Activated effector memory CD4-positive, alpha-beta T cell treated with Interleukin-2 at 50 U/mL for 16 hours (primary cell): ENCODE measurements around the gene CDK3.
"Not testable (repeated sequence)": the region's sequence is repeated elsewhere in the genome, so short reads cannot be mapped to it uniquely, and the experiment has no call there.

ENCODE experiments used
- DNase-seq: peaks from one replicate; pipeline ENCODE4 v3.0.0-alpha.2; 2020

The CDK3 gene

DNA sequence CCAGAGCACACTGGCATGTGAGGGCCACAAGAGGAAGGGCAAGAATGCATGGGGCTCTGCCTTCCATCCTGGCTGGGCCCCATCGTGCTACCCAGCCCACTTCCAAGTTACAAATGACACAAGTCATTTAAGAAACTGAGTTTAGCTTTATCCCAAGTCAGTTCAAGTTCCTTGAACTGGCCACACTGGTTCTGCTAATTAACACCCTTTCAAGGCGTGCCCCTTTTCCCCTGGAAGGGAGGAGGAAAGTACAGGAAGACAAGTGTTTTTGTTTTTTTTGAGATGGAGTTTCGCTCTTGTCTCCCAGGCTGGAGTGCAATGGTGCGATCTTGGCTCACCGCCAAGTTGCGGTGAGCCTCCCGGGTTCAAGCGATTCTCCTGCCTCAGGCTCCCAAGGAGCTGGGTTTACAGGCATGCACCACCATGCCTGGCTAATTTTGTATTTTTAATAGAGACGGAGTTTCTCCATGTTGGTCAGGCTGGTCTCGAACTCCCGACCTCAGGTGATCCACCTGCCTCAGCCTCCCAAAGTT is 43.9 kb downstream of the CDK3 start:
- DNase-seq, result not testable (repeated sequence)

DNA sequence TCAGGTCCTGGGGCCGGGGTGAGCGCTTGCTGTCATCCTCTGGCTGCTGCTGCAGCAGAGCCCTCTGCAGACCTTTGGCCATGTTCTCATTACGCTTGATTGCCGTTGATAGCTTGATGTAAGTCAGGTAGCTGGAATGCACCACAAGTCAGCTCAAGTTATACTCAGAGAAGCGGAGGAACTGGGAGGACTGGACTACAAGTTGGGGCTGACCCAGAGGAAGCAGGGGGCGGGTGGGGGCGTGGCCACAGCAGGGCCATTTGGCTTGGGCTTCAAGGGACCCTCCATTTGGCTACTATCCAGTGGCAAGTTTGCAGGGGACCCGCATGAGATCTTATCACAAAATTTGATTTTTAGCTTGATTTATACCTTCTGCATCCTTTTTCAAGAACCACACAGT is 45.4 kb downstream of the CDK3 start:
- no peak for DNase-seq

DNA sequence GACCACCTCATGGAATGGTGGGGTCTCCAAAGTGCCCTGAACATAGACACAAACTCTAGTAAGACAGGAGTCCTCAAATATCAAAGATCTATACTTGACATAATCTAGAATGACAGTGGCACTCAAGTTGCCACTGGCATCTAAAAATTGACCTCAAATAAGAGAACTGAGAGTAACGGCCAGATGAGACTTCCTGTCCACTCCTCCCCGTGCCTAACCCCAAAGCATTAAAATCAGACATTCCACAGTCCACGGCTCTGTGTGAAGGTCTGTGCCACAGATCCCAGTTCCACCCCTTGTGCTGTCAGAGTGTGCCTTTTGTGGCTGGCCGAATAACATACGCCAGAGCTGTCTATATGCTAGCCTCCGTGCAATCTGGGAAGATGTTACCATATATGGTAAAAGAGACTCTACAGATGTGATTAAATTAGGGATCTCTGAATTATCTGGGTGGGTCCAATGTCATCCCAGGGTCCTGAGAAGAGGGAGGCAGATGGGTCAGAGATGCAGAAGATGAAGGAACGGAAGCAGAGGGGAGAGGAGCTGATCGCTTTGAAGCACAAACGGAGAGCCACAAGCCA is 47.5 kb downstream of the CDK3 start:
- no peak for DNase-seq

DNA sequence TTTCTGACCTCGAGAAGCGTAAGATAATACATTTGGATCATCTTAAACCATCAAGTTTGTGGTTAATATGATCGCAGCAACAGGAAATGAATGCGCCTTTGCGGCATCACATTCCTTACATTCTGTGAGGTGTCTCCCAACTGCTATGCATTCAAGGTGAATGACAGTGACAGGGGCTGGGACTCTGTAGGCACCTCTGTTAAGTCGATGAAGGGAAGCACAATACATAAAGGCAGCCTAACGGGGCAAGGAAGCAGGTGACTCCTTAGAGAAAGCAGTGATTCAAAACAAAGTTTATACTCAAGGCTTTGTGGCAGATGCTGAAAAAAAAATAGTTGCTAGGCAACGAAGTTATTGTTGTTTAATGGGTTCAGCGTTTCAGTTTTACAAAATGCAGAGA is 48.1 kb downstream of the CDK3 start:
- no peak for DNase-seq

DNA sequence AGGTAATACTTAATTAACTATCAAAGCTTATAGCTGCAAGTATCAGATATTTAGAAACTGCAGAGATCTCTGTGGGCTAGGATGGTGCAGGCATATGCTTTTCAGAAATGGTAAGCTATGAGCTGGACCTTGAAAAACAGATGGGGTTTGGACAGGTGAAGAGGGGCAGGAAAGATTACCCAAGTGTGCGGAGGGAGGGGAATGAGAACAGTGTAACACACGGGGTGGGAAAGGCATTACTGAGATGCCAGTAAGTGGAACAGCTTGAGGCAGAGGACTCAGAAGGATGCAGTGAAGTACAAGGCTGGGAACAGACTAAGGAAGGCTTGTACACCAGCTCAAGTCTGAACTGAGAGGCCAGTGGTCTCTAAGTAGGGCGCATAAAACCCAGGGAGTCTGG is 48.6 kb downstream of the CDK3 start:
- DNase-seq, result no peak

DNA sequence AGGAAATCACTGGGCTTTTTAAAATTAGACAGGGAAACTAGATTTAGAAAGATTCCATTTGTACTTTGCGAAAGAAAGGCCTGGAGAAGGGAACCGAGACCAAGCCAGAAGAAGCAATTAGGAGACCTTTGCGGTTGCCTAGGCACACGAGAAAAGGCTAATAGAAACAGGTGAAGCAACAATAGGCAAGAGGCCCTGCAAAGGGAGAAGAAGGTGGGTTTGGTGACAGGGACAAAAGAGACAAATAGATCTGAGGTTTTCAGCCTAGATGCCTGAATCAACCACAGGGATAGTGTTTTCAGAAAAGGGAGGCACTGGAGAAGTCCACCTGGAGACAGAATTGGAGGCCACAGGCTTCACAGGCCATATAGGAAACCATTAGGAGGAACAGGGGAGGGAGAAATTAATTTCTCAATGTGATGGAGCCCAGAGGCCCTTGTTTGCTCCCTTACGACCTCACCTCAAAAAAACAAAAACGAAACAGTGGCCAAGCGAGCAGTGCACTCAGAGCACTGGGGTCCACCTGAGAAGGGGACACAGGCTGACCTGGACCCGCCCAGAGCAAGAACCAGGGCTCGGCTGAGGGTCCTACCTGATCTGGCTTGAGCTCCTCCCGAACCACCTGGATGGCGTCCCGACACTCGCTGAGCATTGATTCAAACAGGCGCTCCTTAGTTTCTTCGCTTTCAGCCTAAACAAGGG is 49.3 kb downstream of the CDK3 start:
- DNase-seq, result no peak

DNA sequence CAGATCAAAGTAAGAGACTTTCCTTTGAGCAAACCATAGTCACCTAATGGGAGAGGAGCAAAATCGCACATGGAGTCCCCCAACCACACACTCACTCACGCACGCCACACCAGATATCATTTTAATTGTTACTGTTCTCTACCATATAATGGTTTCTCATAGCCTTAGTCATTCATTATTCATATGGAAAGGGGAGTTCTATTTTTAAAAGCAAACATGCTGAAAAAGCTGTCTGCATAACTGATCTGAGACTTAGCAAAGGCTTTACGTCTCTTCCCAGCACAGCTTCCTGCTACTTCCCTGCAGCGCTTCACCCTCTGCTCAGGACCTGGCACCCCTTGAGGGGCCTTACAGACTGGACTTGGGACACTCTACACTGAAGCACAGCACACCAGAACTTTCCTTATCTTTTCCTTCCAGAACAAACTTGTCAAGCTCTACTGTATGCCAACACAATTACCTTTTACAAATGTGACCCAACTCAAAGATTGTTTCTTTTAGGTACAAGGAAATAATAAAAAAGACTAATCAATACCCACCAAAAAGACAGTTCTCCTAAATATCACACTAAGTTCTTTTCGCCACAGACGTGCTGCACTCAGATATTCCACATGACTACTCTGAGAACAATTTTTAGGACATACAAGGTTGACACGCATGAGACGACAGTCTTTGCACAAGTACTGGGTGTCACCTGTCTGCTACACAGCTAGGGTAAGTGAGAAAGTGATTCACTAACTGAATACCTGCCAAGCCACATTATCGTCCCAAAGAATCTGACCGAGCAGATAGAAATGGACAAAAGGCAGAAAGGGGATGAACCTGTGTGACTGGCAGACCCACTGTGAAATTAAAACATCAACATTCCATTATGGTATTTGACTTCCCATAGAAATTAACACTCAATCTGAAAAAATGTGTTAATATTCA is 50.1 kb downstream of the CDK3 start:
- no peak for DNase-seq

DNA sequence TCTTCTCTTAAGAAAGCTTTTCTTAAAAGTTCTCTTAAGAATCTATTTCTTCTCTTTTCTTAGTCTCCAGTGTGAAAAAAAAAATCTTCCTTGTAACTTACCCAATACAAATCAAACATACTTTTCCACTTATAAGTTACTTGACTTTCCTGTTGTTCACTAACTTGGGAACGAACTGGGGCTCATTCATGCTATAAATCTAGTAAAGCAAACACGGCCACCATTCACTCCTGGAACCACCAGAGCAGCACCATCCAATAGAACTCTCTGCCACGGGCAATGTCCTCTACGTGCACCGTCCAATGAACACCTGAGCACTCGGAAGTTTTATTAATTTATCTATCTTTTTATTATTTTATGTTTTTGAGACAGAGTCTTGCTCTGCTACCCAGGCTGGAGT is 50.9 kb downstream of the CDK3 start:
- no peak for DNase-seq

DNA sequence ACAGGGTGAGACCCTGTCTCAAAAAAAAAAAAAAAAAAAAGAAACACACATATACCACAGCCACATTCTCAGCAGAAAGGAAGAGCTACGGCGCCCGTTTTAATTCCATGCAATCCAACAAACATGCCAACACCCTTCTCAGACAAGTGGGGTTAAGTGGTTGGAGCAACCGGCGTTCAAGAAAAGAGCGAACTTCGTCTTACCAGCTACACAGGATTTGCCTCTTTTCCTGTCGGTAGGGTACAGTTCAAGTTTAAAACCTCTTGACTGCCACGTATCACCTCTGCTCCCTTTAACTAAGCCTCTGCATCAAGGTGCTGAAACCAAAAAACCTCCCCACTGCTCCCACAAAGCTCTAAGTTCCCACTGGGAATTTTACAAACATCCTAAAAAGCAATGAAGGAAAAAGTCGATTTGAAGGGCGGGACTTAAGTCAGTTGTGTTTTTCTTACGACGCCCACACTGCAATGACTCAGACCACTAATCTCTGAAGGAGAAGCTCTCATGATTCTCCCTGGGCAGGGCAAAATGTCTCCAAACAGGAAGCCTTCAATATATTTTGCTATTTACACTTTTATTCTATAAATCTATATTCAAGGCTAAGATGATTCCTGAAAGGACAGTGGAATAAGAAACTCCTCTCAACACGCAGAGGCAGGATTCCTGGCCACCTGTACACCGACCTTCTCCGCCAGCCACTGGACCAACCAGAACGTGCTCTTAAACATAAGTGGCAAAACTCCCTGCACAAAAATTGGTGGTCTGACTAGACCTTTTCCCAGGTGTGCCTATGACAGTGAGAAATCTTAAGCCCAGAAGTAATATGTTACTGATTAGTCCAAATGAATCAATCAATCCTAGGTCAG is 52.8 kb downstream of the CDK3 start:
- no peak for DNase-seq

DNA sequence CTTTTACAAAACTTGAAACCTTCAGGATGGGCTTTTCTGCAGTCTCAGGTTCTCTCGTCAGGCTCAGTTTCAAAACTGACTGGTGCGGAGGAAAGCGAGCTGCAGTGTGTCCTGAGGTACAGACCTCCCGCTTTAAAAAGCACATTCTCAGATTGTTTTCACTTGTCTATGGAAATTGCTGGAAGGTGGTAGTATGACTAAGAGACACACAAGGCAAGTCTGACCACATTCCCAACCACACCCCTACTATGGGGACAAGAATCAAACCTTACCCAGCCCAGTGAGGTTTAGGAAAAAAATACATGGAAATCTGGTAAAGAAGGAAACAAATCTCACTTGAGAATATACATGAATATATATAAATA is 53.4 kb downstream of the CDK3 start:
- no peak for DNase-seq
